ENCODE data around the gene ZNF787.

DNA sequence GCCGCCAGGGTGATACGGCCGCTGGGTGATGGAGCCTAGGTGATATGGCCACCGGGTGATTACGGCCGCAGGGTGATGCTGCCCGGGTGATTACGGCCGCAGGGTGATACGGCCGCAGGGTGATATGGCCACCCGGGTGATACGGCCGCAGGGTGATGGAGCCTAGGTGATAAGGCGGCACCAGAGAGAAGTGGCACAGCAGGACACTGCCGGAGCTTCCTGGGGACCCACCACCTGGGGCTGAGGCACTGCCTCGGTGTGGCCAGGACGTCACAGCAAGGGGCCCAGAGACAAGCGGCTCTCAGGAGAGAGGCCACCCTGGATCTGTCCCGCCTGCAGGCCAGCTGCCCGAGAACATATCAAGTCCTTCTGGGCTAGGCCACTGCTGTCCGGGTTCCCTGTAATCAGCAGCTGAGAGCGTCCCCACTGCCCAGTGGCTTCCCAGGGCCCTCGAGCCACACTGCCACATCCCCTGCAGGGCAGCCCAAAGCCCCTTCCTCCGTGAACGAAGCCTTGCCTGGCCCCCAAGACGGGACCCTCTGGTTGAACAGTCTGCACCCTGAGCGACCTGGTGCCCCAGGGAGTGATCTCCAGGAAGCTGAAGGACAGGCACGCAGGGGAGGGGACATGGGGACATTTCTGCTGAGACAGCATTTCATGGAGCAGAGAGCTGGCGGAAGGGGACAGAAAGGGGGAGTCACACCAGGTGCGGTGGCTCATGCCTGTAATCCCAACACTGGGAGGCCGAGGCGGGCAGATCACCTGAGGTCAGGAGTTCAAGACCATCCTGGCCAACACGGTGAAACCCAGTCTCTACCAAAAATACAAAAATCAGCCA is 22.1 kb downstream of the ZNF787 start:
- no peak for TF ChIP-seq FOXK2 (IDR thresholded peaks at IDR 0.05)
- TF ChIP-seq SP1 (IDR thresholded peaks at IDR 0.05): no peak
- TF ChIP-seq HDGF (IDR thresholded peaks at IDR 0.05; ENCODE audit: borderline replicate concordance): no peak
